Right lobe of liver (tissue), 6 donors: ENCODE results near the gene NUTM1. TPM values are rescaled to one million over a fixed set of nuclear protein-coding genes. Genes with fewer than 3 reads are reported as not detected.

Experiments
- ATAC-seq, 4 donors: fragments of 200-7000 bp; cut with Tn5 transposase; one replicate each; pipeline ENCODE4 v1.9.1; 2020; ENCODE audit warnings: mild to moderate bottlenecking in 4 of 4, moderate library complexity in 4 of 4
- DNase-seq, 3 donors: peaks; one replicate each; pipeline ENCODE4 v3.0.0-alpha.2; 2020
- H3K27ac ChIP-seq, 3 donors: fragments of 200-600 bp; one replicate each; pipeline ENCODE4 v1.8.0; 2022
- H3K27me3 ChIP-seq, 2 donors: fragments of 200-600 bp; one replicate each; pipeline ENCODE4 v1.8.0; 2022
- H3K36me3 ChIP-seq, 4 donors: fragments of 200-600 bp; sonication (generic) in 1 of 4; one replicate each; pipeline versions ENCODE4 v1.5.1 to v1.8.0; 2017 to 2022; ENCODE audit warnings: control low read depth in 1 of 4
- H3K4me1 ChIP-seq, 4 donors: fragments of 200-600 bp; sonication (generic) in 1 of 4; one replicate each; pipeline versions ENCODE4 v1.5.1 to v1.8.0; 2017 to 2022; ENCODE audit warnings: control low read depth in 1 of 4
- H3K4me3 ChIP-seq, 3 donors: fragments of 200-600 bp; one replicate each; pipeline ENCODE4 v1.8.0; 2022
- H3K9me3 ChIP-seq, 4 donors: fragments of 200-600 bp; sonication (generic) in 1 of 4; one replicate each; pipeline versions ENCODE4 v1.5.1 to v1.8.0; 2017 to 2022; ENCODE audit warnings: control low read depth in 1 of 4
- POLR2A ChIP-seq: fragments of 450-650 bp; IDR thresholded peaks from one replicate; pipeline ENCODE4 v1.6.1; 2017; ENCODE audit warnings: antibody characterized with exemption, mild to moderate bottlenecking
- WGBS: methylation state at CpG from one replicate; pipeline ENCODE4 v1.1.6; 2018; ENCODE audit warnings: low coverage, low lambda C conversion rate; ENCODE audit not compliant: insufficient coverage; ENCODE audit errors: missing lambda C conversion rate; 5-methylcytosine and 5-hydroxymethylcytosine counted together
- intact Hi-C, 2 donors: fragments of 100-400 bp; cut with DNase I; formaldehyde crosslinking; loops; one replicate each; pipeline versions ENCODE4 v1.11.2 to v1.14.1; 2022
- total RNA-seq, 6 experiments: library from RNA; depleted of rRNA in 2 of 6; stranded (reverse); fragments of >200 nt in 2 of 6; fragmentation: NEBNext Ultra II Directional in 3 of 6; extraction: Animal tissue kit (Norgen Biotek cat#: 25700) in 3 of 6; gene quantifications; one replicate each; pipeline versions ENCODE4 v1.1.0 to v1.2.4, GENCODE V29; 2016 to 2023
- TF ChIP-seq, protein P1 (sequence below), 4 donors: fragments of 200-600 bp in 3 of 4; fragments of 450-650 bp in 1 of 4; IDR thresholded peaks; one replicate each; pipeline versions ENCODE4 v1.5.1 to v1.8.0; 2016 to 2022; ENCODE audit warnings: antibody characterized with exemption in 4 of 4, mild to moderate bottlenecking in 2 of 4
- donor health status: DM: no; HTN: yes; CAD: no.
- donor health status: DM: no; HTN: no; CAD: no.
- donor health status: DM: no; HTN: no; CAD: no.
- donor health status: DM: no; HTN: yes; CAD: no.
- donor health status: DM: no; HTN: yes; CAD: no.

NUTM1 gene
- total RNA-seq, 6 experiments from 2014 or later: not detected

DNA sequence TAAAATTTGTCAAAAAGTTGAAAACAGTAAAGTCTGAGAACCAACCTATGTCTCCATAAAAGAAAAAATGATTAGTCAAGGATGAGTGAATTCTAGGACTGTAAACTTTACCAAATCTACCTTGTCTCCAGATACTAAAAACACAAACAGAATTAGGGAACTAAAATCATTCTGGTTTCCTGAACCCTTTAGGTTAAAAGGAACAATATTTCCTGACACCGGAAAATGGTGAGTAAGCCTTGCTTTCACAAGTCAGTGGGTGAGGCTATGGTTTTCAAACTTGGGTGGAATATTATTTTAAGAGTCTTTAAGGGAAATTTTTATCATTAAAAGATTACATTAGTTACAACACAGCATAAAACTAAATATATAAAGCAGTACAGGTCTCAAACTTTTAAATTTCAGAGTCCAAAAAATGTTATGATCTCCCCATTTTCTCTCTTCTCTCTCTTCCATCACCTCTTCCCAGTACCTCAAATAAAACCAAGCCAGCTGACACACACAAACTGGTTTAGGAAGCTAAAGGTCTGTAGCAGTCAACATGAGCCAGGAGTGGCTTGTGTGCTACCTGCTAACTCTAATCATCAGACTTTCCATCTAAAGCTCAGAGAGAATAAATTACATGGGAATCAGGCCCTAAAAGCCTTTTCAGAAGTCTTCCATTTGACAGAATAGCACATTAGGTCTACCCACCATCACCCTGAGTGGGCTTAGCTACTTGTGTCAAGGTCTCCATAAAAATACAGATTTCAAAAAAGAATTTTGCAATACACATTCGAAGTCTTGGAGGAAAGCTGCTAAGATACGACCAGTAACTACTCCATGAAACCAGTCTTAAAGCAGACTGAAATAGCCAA, 7.7 kb upstream of the NUTM1 start:
- WGBS: 52% methylated on average over 3 of the region's 3 CpGs
- intact Hi-C loops: no loop called here
- H3K9me3 ChIP-seq: no peaks in the 10 kb centered on the region
- no peak for DNase-seq
- peaks cover 0 to 3% (median 0%) of the 10 kb centered on the region in 4 donors for H3K4me1 ChIP-seq
- ATAC-seq: no peak
- TF ChIP-seq, protein P1, sequence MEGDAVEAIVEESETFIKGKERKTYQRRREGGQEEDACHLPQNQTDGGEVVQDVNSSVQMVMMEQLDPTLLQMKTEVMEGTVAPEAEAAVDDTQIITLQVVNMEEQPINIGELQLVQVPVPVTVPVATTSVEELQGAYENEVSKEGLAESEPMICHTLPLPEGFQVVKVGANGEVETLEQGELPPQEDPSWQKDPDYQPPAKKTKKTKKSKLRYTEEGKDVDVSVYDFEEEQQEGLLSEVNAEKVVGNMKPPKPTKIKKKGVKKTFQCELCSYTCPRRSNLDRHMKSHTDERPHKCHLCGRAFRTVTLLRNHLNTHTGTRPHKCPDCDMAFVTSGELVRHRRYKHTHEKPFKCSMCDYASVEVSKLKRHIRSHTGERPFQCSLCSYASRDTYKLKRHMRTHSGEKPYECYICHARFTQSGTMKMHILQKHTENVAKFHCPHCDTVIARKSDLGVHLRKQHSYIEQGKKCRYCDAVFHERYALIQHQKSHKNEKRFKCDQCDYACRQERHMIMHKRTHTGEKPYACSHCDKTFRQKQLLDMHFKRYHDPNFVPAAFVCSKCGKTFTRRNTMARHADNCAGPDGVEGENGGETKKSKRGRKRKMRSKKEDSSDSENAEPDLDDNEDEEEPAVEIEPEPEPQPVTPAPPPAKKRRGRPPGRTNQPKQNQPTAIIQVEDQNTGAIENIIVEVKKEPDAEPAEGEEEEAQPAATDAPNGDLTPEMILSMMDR (IDR thresholded peaks at IDR 0.05): no peak
- no peak for TF ChIP-seq POLR2A
- no peaks in the 10 kb centered on the region for H3K36me3 ChIP-seq
- peak overlapping the region; percentile 12 to 82 (median 43) for H3K27ac ChIP-seq
- peak overlapping the region in 1 of 3 donors; percentile 1 for H3K4me3 ChIP-seq
- H3K27me3 ChIP-seq: no peaks in the 10 kb centered on the region

DNA sequence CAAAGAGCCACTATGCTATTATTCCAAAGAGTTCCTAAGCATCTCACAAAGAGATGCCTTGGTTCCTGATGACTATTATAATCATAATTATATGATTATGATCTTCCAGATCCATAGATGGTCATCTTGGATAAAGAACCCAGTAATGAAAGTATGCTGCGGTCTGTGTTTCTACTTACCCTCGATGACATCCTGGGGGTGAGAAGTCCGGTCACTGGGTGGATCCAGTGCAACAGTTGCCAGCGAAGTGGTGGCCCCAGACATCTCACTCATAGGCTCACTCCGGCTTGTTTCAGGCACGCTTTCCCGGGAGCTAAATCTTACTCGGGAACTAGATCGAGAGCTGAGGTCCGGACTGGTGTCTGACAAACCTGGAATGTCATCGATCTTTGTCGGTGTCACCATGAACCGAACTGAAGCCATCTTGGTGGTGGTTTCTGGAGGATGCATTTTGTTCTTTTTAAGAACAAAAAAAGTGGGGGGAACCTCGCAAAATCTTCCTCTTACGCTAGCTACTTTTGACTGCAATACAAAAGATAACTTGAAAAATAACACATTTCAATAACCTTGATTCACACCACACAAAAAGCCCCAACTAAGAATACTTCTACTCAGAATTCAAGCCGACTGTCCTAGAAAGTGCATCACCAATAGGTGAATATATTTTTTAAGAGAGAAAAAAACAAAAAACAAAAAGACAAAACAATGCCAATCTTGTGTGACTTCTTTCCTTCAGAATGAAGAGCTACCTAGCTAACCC, 6.7 kb upstream of the NUTM1 start:
- no peaks in the 10 kb centered on the region for H3K27me3 ChIP-seq
- H3K36me3 ChIP-seq: peaks cover 0 to 2% (median 0%) of the 10 kb centered on the region in 4 donors
- ATAC-seq: no peak
- peaks cover 0 to 4% (median 0%) of the 10 kb centered on the region in 4 donors for H3K4me1 ChIP-seq
- 73% methylated on average over 13 of the region's 16 CpGs for WGBS
- peak overlapping the region; percentile 82 to 89 (median 87) for H3K4me3 ChIP-seq
- intact Hi-C loops: no loop called here
- peak overlapping the region in 2 of 3 donors; percentile 82 to 91 for H3K27ac ChIP-seq
- H3K9me3 ChIP-seq: no peaks in the 10 kb centered on the region
- no peak for TF ChIP-seq POLR2A
- TF ChIP-seq, protein P1 (IDR thresholded peaks at IDR 0.05): no peak
- no peak for DNase-seq

DNA sequence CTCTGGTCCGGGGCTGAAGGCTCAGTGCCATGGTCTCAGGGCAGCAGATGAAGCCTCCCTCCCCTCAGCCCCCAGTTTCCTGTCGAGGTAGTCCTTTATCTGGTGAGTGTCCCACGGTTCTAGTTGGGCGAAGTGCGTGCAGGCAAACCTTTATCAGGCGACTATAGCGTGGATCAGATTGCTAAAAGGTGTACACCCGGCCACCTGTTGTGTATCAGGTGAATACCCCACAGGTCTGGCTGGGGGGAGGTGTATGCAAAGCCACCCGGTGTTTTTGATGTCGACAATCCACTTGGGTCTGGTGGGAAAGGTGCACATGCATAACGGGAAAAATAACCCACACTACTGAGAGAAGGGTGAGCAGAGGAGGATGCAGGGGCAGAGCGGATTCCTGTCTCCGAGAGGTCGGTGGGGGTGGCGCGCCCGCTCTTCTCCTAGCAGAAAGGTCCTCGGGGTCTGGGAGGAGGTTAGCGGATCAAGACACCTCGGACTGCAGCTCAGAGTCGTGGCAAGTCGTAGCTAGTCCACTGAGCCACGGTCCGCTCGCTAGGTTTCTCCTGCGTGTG, 6.0 kb upstream of the NUTM1 start:
- intact Hi-C loops: no loop called here
- DNase-seq (peak in 1 of 3 donors; percentile 53), ATAC-seq (peak; percentile 23 to 45 (median 32))
- TF ChIP-seq, protein P1 (IDR thresholded peaks at IDR 0.05): no peak
- TF ChIP-seq POLR2A: no peak
- 2% methylated on average over 19 of the region's 26 CpGs for WGBS
- peaks cover 0 to 2% (median 0%) of the 10 kb centered on the region in 4 donors for H3K36me3 ChIP-seq
- no peaks in the 10 kb centered on the region for H3K9me3 ChIP-seq
- H3K27me3 ChIP-seq: no peaks in the 10 kb centered on the region
- peaks cover 0 to 11% (median 0%) of the 10 kb centered on the region in 4 donors for H3K4me1 ChIP-seq
- H3K27ac ChIP-seq: peak overlapping the region; percentile 82 to 91 (median 82)
- H3K4me3 ChIP-seq: peak overlapping the region; percentile 82 to 89 (median 87)

DNA sequence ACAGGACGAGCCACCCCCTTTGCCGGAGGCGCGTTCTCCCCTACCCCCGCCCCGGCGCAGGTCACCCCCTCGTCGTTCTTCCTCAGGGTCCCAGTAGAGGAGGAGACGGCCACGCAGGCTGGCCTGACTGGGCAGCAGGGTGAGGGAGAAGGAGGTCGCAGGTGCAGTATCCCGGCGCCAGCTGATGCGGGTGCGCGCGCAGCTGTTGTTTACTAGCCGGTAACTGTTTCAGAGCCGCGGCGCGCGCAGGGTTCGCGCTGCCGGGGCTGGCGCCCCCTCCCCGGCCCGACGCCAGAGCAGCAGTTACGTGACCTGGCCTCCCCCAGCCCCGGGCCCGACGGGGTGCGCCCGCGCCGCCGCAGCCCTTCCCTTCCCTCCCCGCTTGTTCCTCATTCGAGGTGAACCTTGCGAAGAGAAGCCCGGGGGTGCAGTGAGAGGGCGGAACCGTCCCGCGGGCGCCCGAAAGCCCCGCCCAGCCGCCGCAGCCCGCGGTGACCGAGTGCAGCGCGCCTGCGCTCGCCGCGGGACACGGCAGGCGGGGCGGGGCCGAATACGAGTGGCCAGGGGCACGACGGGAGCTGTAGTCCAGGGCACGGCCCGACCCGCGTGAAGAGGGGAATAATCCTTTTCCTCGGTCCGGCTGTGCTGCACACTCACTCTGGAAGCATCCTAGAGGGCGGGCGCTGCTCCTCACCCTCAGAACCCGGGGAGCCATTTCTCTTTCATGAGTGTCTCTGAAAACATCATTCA, 5.4 kb upstream of the NUTM1 start, which contains the start of gene SLC12A6:
Gene SLC12A6 (minus strand): TSS at position 225 of the 750 bp plus-strand sequence. CDS start 1,101 bp downstream, outside the sequence.
- intact Hi-C loops: no loop called here
- H3K4me3 ChIP-seq: peak within 1 kb of the TSS; percentile 82 to 89 (median 87)
- peaks cover 0 to 2% (median 0%) of the 10 kb centered on the region in 4 donors for H3K36me3 ChIP-seq
- peak; percentile 94 to 95 (median 94) for DNase-seq
- peaks cover 0 to 12% (median 0%) of the 10 kb centered on the region in 4 donors for H3K4me1 ChIP-seq
- peak within 1 kb of the TSS; percentile 82 to 91 (median 82) for H3K27ac ChIP-seq
- no peaks in the 10 kb centered on the region for H3K27me3 ChIP-seq
- WGBS: 1% methylated on average over 19 of the region's 78 CpGs
- TF ChIP-seq POLR2A: peak; percentile 82
- TF ChIP-seq, protein P1 (IDR thresholded peaks at IDR 0.05): peak in 1 of 4 donors; percentile 4
- ATAC-seq: peak; percentile 92 to 98 (median 96)
- no peaks in the 10 kb centered on the region for H3K9me3 ChIP-seq
